ENCODE results near the gene MED13L. TPM values are rescaled to one million over a fixed set of nuclear protein-coding genes. Genes with fewer than 3 reads are reported as not detected.

Gene MED13L
- total and polyA plus RNA-seq, 11 donors: 12.2 to 84.1 (median 60.2) TPM

DNA sequence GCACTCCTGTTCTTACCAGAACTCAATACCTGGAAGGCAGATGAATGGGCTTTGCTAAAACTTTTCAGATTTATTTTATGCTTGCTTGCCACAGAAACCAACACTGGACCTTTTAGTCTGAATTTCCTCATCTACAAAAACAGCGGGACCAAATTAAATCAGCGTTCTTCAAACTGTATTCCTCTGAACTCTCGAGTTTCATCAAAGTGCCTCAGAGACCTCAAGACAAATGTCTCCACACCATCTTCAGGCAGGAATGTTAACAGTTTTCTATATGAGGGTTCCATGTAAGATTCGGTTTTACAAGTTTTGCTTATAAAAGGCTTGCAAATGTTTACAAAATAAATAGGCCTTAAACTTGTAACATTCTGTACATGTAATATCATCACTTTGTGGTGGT, 74.6 kb downstream of the MED13L start:
- no peak for ATAC-seq
- Histone ChIP-seq H3K27ac (no peak overlapping the region), H3K36me3 (peaks cover 0 to 5% (median 0%) of the 10 kb centered on the region in 9 donors), H3K9me3 (no peaks in the 10 kb centered on the region), H3K27me3 (no peaks in the 10 kb centered on the region), H3K4me1 (peaks cover 0 to 60% (median 30%) of the 10 kb centered on the region in 12 donors), H3K4me3 (no peak overlapping the region)
- DNase-seq: no peak
- WGBS, 4 donors: 81 to 88% (median 82%) methylated on average over 4 of the region's 4 CpGs
- intact Hi-C loops (cut with DNase I): no loop called here
- TF ChIP-seq CTCF (IDR thresholded peaks at IDR 0.05) (peak in 1 of 12 donors; percentile 7), POLR2A (IDR thresholded peaks at IDR 0.05) (no peak)

DNA sequence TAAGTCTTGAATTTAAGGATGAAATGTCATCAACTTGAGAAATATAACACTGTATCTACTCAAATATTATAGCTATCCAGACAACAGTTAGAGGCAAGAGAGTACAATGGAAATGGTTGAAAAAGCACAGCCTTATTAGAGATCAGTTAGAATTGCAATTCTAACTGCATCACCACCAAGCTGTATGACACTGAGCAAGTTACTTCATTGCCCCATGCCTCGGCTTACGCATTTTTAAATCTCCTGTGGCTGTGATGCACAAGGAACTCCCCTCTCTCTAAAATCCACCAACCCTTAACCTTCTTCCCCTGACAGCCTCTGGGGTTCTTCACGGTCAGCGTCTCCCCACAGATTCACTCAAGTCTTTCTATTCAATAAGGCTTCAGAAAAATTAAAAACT, 75.1 kb downstream of the MED13L start:
- Histone ChIP-seq H3K4me1 (peaks cover 0 to 62% (median 30%) of the 10 kb centered on the region in 12 donors), H3K27ac (no peak overlapping the region), H3K9me3 (no peaks in the 10 kb centered on the region), H3K27me3 (no peaks in the 10 kb centered on the region), H3K4me3 (no peak overlapping the region), H3K36me3 (peaks cover 0 to 5% (median 0%) of the 10 kb centered on the region in 9 donors)
- DNase-seq (no peak), ATAC-seq (no peak)
- no peak for TF ChIP-seq CTCF (IDR thresholded peaks at IDR 0.05)
- TF ChIP-seq POLR2A (IDR thresholded peaks at IDR 0.05): no peak
- intact Hi-C loops (cut with DNase I): no loop called here
- WGBS, 4 donors: 82 to 95% (median 86%) methylated on average over 4 of the region's 4 CpGs

- no peak overlapping the region for H3K4me3 ChIP-seq
- peaks cover 0 to 66% (median 32%) of the 10 kb centered on the region in 12 donors for H3K4me1 ChIP-seq
- peaks cover 0 to 5% (median 0%) of the 10 kb centered on the region in 9 donors for H3K36me3 ChIP-seq
- DNase-seq (no peak), ATAC-seq (no peak)
- no peaks in the 10 kb centered on the region for H3K9me3 ChIP-seq
- intact Hi-C loops (cut with DNase I): no loop called here
- no peak for TF ChIP-seq POLR2A (IDR thresholded peaks at IDR 0.05)
- TF ChIP-seq CTCF (IDR thresholded peaks at IDR 0.05): no peak
- H3K27me3 ChIP-seq: no peaks in the 10 kb centered on the region
- no peak overlapping the region for H3K27ac ChIP-seq
- WGBS, 4 donors: 86 to 94% (median 89%) methylated on average over 1 of the region's 1 CpG
These were observed 75.6 kb downstream of the MED13L start for GRCh38 chr12:116201908-116202307.

DNA sequence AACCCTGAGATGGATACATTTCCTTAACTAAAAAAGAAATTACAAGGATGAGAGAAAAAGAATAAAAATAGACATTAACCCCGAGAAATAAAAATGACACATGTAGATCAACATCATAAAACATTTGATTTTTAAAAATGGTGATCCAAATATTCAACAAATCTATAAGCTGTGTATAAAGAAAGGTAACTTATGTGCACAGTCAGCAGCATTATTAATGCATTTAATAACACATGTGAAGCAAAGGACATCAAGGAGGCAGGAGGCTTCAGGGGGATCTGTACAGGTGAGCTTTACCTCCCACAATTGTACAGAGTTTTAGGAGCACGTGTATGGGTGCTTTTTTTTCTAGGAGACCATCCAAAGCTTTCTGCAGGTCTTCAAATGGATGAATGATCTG, 76.1 kb downstream of the MED13L start:
- 80 to 87% (median 86%) methylated on average over 2 of the region's 2 CpGs for WGBS, 4 donors
- Histone ChIP-seq H3K27me3 (no peaks in the 10 kb centered on the region), H3K27ac (no peak overlapping the region), H3K4me1 (peaks cover 0 to 71% (median 36%) of the 10 kb centered on the region in 12 donors), H3K4me3 (no peak overlapping the region), H3K36me3 (peaks cover 0 to 5% (median 0%) of the 10 kb centered on the region in 9 donors), H3K9me3 (no peaks in the 10 kb centered on the region)
- intact Hi-C loops (cut with DNase I): no loop called here
- no peak for TF ChIP-seq POLR2A (IDR thresholded peaks at IDR 0.05)
- TF ChIP-seq CTCF (IDR thresholded peaks at IDR 0.05): no peak
- DNase-seq (no peak), ATAC-seq (no peak)

Measured in heart left ventricle (tissue), 16 donors.